HG02884 (cell line): ENCODE data around the gene PLEKHG2.

Experiments used
- ATAC-seq: cut with Tn5 transposase; IDR thresholded peaks from one replicate; pipeline ENCODE4 v1.9.1; 2021; ENCODE audit warnings: mild to moderate bottlenecking, moderate library complexity; ENCODE audit not compliant: unreplicated experiment

Gene PLEKHG2

GRCh38 chr19:39385629-39386411 lies 26.6 kb upstream of the PLEKHG2 start:
- ATAC-seq = no peak

- no peak for ATAC-seq
Observed at GRCh38 chr19:39386557-39386956, 25.9 kb upstream of the PLEKHG2 start.

- ATAC-seq = no peak
Observed at GRCh38 chr19:39388657-39389056, 23.8 kb upstream of the PLEKHG2 start.

- no peak for ATAC-seq
Observed at GRCh38 chr19:39389631-39390414, 22.6 kb upstream of the PLEKHG2 start.

GRCh38 chr19:39390451-39390750 lies 22.1 kb upstream of the PLEKHG2 start:
- ATAC-seq = no peak

- peak; percentile 86 for ATAC-seq
Observed at GRCh38 chr19:39390751-39391437, 21.6 kb upstream of the PLEKHG2 start, which contains the start of the genes MED29 and PAF1. Gene MED29 (plus strand): TSS chr19:39391378. CDS start chr19:39391423, 45 bp downstream. Gene PAF1 (minus strand): TSS chr19:39391106. CDS start chr19:39390864, 242 bp downstream.

- ATAC-seq = no peak
Observed at GRCh38 chr19:39397360-39398296, 14.8 kb upstream of the PLEKHG2 start.

GRCh38 chr19:39398297-39398864 lies 14.1 kb upstream of the PLEKHG2 start:
- ATAC-seq = no peak

GRCh38 chr19:39399668-39400050 lies 12.8 kb upstream of the PLEKHG2 start:
- no peak for ATAC-seq

GRCh38 chr19:39400061-39400460 lies 12.4 kb upstream of the PLEKHG2 start:
- ATAC-seq = no peak

GRCh38 chr19:39401070-39401548 lies 11.4 kb upstream of the PLEKHG2 start:
- no peak for ATAC-seq

- ATAC-seq = no peak
Observed at GRCh38 chr19:39401549-39402345, 10.7 kb upstream of the PLEKHG2 start.

- no peak for ATAC-seq
Observed at GRCh38 chr19:39402346-39403300, 9.8 kb upstream of the PLEKHG2 start.

- ATAC-seq = no peak
Observed at GRCh38 chr19:39403331-39404312, 8.8 kb upstream of the PLEKHG2 start.

GRCh38 chr19:39405261-39405957 lies 7.1 kb upstream of the PLEKHG2 start:
- no peak for ATAC-seq

- ATAC-seq = no peak
Observed at GRCh38 chr19:39405958-39406655, 6.4 kb upstream of the PLEKHG2 start.
